Mucosa of descending colon (tissue), 3 donors: ENCODE results near the gene DNAAF2. TPM values are rescaled to one million over a fixed set of nuclear protein-coding genes. Genes with fewer than 3 reads are reported as not detected.
"Not testable (repeated sequence)": the region's sequence is repeated elsewhere in the genome, so short reads cannot be mapped to it uniquely, and the experiment has no call there.

Source experiments
- ATAC-seq: fragments of 200-7000 bp; cut with Tn5 transposase; one replicate; pipeline ENCODE4 v1.9.1; 2020; ENCODE audit warnings: mild to moderate bottlenecking, moderate library complexity
- DNase-seq, 3 donors: peaks; one replicate each; pipeline ENCODE4 v3.0.0-alpha.2; 2020
- H3K36me3 ChIP-seq: fragments of 200-600 bp; one replicate; pipeline ENCODE4 v1.8.0; 2021; ENCODE audit warnings: low read depth, mild to moderate bottlenecking
- H3K4me1 ChIP-seq: fragments of 200-600 bp; one replicate; pipeline ENCODE4 v1.8.0; 2021; ENCODE audit warnings: low read depth, mild to moderate bottlenecking
- H3K4me3 ChIP-seq: fragments of 200-600 bp; one replicate; pipeline ENCODE4 v1.8.0; 2021; ENCODE audit warnings: mild to moderate bottlenecking
- H3K9me3 ChIP-seq: fragments of 200-600 bp; one replicate; pipeline ENCODE4 v1.8.0; 2021; ENCODE audit warnings: mild to moderate bottlenecking
- CTCF ChIP-seq: fragments of 200-600 bp; IDR thresholded peaks from one replicate; pipeline ENCODE4 v1.8.0; 2022; ENCODE audit warnings: antibody characterized with exemption, mild to moderate bottlenecking
- intact Hi-C, 2 donors: fragments of 100-400 bp; cut with DNase I in 1 of 2; cut with micrococcal nuclease in 1 of 2; formaldehyde crosslinking; loops; one replicate each; pipeline versions ENCODE4 v1.11.0 to v1.11.1; 2022; cut with DNase I, micrococcal nuclease
- total RNA-seq, 3 donors: library from RNA; stranded (reverse); fragmentation: NEBNext Ultra II Directional in 2 of 3; extraction: Animal tissue kit (Norgen Biotek cat#: 25700) in 2 of 3; gene quantifications; one replicate each; pipeline versions ENCODE4 v1.2.1 to v1.2.4, GENCODE V29; 2021 to 2023
- donor health status: DM: no; HTN: no; CAD: no; lungs with moderate emphysema.
- donor health status: DM: no; HTN: no; CAD: no.
- donor health status: DM: no; HTN: yes; CAD: no.

DNAAF2 gene
- total RNA-seq, 3 donors from 2014 or later: 6.6 to 8.8 (median 6.8) TPM

GRCh38 chr14:49659526-49660455, 24.7 kb upstream of the DNAAF2 start:
- intact Hi-C loops: no loop called here
- peak; percentile 97 for ATAC-seq
- Histone ChIP-seq H3K36me3 (no peaks in the 10 kb centered on the region), H3K9me3 (no peaks in the 10 kb centered on the region), H3K4me3 (no peak overlapping the region), H3K4me1 (peaks cover 15% of the 10 kb centered on the region)
- TF ChIP-seq CTCF: no peak
- no peak for DNase-seq

GRCh38 chr14:49657500-49657899, 22.5 kb upstream of the DNAAF2 start:
- intact Hi-C loops, DNase-seq, H3K36me3 ChIP-seq, ATAC-seq, H3K4me3 ChIP-seq, H3K9me3 ChIP-seq: not testable (repeated sequence)
- H3K4me1 ChIP-seq: peaks cover 15% of the 10 kb centered on the region

GRCh38 chr14:49654511-49654910, 19.5 kb upstream of the DNAAF2 start:
- no peak for DNase-seq
- intact Hi-C loops: no loop called here
- Histone ChIP-seq H3K36me3 (no peaks in the 10 kb centered on the region), H3K4me3 (no peak overlapping the region), H3K9me3 (no peaks in the 10 kb centered on the region), H3K4me1 (peaks cover 11% of the 10 kb centered on the region)
- no peak for TF ChIP-seq CTCF
- ATAC-seq: no peak

- no peak for DNase-seq
These were observed 18.5 kb upstream of the DNAAF2 start for GRCh38 chr14:49653508-49653907.

GRCh38 chr14:49642163-49642562, 7.1 kb upstream of the DNAAF2 start:
- intact Hi-C loops: no loop called here
- H3K4me3 ChIP-seq: no peak overlapping the region
- DNase-seq (no peak), ATAC-seq (no peak)
- H3K9me3 ChIP-seq: no peaks in the 10 kb centered on the region
- TF ChIP-seq CTCF: no peak
- H3K36me3 ChIP-seq: no peaks in the 10 kb centered on the region
- H3K4me1 ChIP-seq: peaks cover 31% of the 10 kb centered on the region

More at GRCh38 chr14:49653508-49653907, 18.5 kb upstream of the DNAAF2 start:
- no peak for ATAC-seq
- no peak for TF ChIP-seq CTCF
- Histone ChIP-seq H3K4me3 (no peak overlapping the region), H3K36me3 (no peaks in the 10 kb centered on the region), H3K4me1 (peaks cover 10% of the 10 kb centered on the region), H3K9me3 (no peaks in the 10 kb centered on the region)
- intact Hi-C loops: no loop called here

- Histone ChIP-seq H3K36me3 (no peaks in the 10 kb centered on the region), H3K4me1 (peaks cover 31% of the 10 kb centered on the region), H3K4me3 (no peak overlapping the region), H3K9me3 (no peaks in the 10 kb centered on the region)
- ATAC-seq (peak; percentile 99), DNase-seq (peak; percentile 62 to 81 (median 63))
- TF ChIP-seq CTCF: no peak
- intact Hi-C loops: no loop called here
These were observed 6.7 kb upstream of the DNAAF2 start for GRCh38 chr14:49641697-49642129.
